Stomach (tissue), 9 donors: ENCODE results near the gene VPS54. TPM values are rescaled to one million over a fixed set of nuclear protein-coding genes. Genes with fewer than 3 reads are reported as not detected.
"Not testable (repeated sequence)": the region's sequence is repeated elsewhere in the genome, so short reads cannot be mapped to it uniquely, and the experiment has no call there.

Experiments used
- DNase-seq, 2 donors: peaks; one replicate each; pipeline versions ENCODE4 v3.0.0 to v3.0.0-alpha.2; 2013 to 2019
- H3K27ac ChIP-seq, 5 donors: fragments of 200-600 bp in 4 of 5; sonication (generic) in 4 of 5; one replicate each; pipeline ENCODE4 v1.5.1; 2013 to 2019; ENCODE audit warnings: mild to moderate bottlenecking in 1 of 5, moderate library complexity in 1 of 5
- H3K27me3 ChIP-seq, 3 donors: fragments of 200-600 bp; sonication (generic); one replicate each; pipeline ENCODE4 v1.5.1; 2017 to 2019; ENCODE audit warnings: mixed run types in 1 of 3
- H3K36me3 ChIP-seq, 4 donors: fragments of 200-600 bp; sonication (generic); 1 replicate in 3 of 4; 2 replicates in 1 of 4; pipeline ENCODE4 v1.5.1; 2016 to 2019
- H3K4me1 ChIP-seq, 4 donors: fragments of 200-600 bp; sonication (generic); one replicate each; pipeline ENCODE4 v1.5.1; 2016 to 2019
- H3K4me3 ChIP-seq, 4 donors: fragments of 200-600 bp; sonication (generic) in 3 of 4; one replicate each; pipeline ENCODE4 v1.5.1; 2016 to 2019; ENCODE audit warnings: mild to moderate bottlenecking in 1 of 4
- H3K9me3 ChIP-seq, 4 donors: fragments of 200-600 bp; sonication (generic); one replicate each; pipeline ENCODE4 v1.5.1; 2016 to 2019
- EP300 ChIP-seq: sonication (generic); formaldehyde crosslinking; IDR thresholded peaks from one replicate; pipeline ENCODE4 v1.6.1; 2017; ENCODE audit warnings: antibody characterized with exemption
- POLR2A ChIP-seq, 4 donors: fragments of 450-650 bp; IDR thresholded peaks; one replicate each; pipeline ENCODE4 v1.6.1; 2016; ENCODE audit warnings: antibody characterized with exemption in 4 of 4, control low read depth in 2 of 4, mild to moderate bottlenecking in 1 of 4, moderate library complexity in 1 of 4
- POLR2AphosphoS5 ChIP-seq, 3 donors: sonication (generic); formaldehyde crosslinking; IDR thresholded peaks; one replicate each; pipeline ENCODE4 v1.6.1; 2016; ENCODE audit warnings: antibody characterized with exemption in 3 of 3
- WGBS, 5 donors: extraction: QIAGEN DNeasy Blood & Tissue Kit in 3 of 5; methylation state at CpG; one replicate each; pipeline versions ENCODE4 v1.1.5 to v1.1.7; 2013 to 2018; 5-methylcytosine and 5-hydroxymethylcytosine counted together
- intact Hi-C: fragments of 100-400 bp; cut with DNase I; formaldehyde crosslinking; loops from one replicate; pipeline ENCODE4 v1.15.1; 2023; ENCODE audit warnings: low total_unique reads
- polyA plus RNA-seq, 3 donors: library from polyadenylated mRNA; stranded (reverse); fragments of 200-250 nt; gene quantifications; one replicate each; pipeline ENCODE4 v1.2.3, GENCODE V29; 2013
- total RNA-seq, 5 donors: library from RNA; depleted of rRNA; stranded (reverse); fragments of >200 nt; gene quantifications; one replicate each; pipeline versions ENCODE4 v1.1.0 to v1.2.3, GENCODE V29; 2014 to 2016
- TF ChIP-seq, protein P1 (sequence below), 7 experiments: fragments of 450-650 bp in 4 of 7; fragments of 200-600 bp in 3 of 7; sonication (generic) in 3 of 7; IDR thresholded peaks; one replicate each; pipeline ENCODE4 v1.5.1; 2016 to 2019; ENCODE audit warnings: antibody characterized with exemption in 7 of 7, control low read depth in 2 of 7, mild to moderate bottlenecking in 1 of 7
- donor health status: healthy with polysubstance abuse.
- donor health status: Bipolar disorder and iron deficiency.
- donor health status: healthy.

VPS54 gene
- total and polyA plus RNA-seq, 8 donors, result 3.2 to 58.9 (median 13.1) TPM

DNA sequence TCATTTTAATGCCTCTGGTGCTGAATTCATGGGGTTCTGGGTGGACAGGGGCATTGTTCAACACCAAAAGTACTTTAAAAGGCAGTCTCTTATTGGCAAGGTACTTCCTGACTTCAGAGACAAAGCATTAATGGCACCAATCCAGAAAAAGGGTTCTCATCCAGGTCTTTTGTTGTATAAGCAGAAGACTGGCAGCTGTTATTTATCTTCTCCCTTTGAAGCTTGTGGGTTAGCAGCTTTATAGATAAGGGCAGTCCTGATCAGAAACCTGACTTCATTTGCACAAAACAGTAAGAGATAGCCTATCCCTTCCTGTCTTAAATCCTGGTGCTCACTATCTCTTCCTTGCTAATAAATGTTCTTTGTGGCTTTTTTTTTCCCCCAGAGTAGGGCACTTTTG, 68.8 kb downstream of the VPS54 start:
- H3K36me3 ChIP-seq, result peaks cover 0 to 62% (median 32%) of the 10 kb centered on the region in 4 donors
- TF ChIP-seq EP300 (no peak), POLR2AphosphoS5 (IDR thresholded peaks at IDR 0.05) (no peak), POLR2A (IDR thresholded peaks at IDR 0.05) (no peak)
- TF ChIP-seq, protein P1, sequence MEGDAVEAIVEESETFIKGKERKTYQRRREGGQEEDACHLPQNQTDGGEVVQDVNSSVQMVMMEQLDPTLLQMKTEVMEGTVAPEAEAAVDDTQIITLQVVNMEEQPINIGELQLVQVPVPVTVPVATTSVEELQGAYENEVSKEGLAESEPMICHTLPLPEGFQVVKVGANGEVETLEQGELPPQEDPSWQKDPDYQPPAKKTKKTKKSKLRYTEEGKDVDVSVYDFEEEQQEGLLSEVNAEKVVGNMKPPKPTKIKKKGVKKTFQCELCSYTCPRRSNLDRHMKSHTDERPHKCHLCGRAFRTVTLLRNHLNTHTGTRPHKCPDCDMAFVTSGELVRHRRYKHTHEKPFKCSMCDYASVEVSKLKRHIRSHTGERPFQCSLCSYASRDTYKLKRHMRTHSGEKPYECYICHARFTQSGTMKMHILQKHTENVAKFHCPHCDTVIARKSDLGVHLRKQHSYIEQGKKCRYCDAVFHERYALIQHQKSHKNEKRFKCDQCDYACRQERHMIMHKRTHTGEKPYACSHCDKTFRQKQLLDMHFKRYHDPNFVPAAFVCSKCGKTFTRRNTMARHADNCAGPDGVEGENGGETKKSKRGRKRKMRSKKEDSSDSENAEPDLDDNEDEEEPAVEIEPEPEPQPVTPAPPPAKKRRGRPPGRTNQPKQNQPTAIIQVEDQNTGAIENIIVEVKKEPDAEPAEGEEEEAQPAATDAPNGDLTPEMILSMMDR (IDR thresholded peaks at IDR 0.05), result no peak

DNA sequence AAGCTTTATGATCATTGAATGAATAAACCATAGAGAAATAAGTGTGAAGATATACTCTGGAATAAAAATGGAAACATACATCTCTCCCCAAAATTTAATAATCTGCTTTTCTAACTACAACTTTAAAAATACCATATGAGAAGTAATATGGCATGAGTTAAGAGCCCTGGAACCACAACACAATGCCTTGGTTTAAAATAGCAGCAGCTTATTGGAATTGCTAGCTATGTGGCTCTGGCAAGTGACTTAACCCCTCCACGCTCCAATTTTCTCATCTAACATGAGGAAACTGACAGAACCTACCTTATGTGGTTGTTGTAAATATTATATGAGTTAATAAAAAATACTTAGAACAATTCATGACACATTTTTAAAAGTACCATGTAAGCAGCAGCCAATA, 76.4 kb downstream of the VPS54 start:
- Histone ChIP-seq H3K27ac (no peak overlapping the region), H3K4me1 (no peaks in the 10 kb centered on the region), H3K9me3 (no peaks in the 10 kb centered on the region), H3K27me3 (no peaks in the 10 kb centered on the region), H3K4me3 (no peak overlapping the region), H3K36me3 (peaks cover 12 to 83% (median 60%) of the 10 kb centered on the region in 4 donors)
- DNase-seq, result no peak
- TF ChIP-seq, protein P1 (IDR thresholded peaks at IDR 0.05), result no peak
- TF ChIP-seq POLR2A (IDR thresholded peaks at IDR 0.05) (no peak), EP300 (no peak), POLR2AphosphoS5 (IDR thresholded peaks at IDR 0.05) (no peak)
- WGBS, 5 donors, result 95 to 100% (median 97%) methylated on average over 1 of the region's 1 CpG
- intact Hi-C loops, result no loop called here

More for the DNA sequence above, 68.8 kb downstream of the VPS54 start:
- Histone ChIP-seq H3K4me3 (no peak overlapping the region), H3K9me3 (no peaks in the 10 kb centered on the region), H3K27me3 (no peaks in the 10 kb centered on the region), H3K4me1 (no peaks in the 10 kb centered on the region), H3K27ac (no peak overlapping the region)
- DNase-seq, result no peak
- intact Hi-C loops, result no loop called here

DNA sequence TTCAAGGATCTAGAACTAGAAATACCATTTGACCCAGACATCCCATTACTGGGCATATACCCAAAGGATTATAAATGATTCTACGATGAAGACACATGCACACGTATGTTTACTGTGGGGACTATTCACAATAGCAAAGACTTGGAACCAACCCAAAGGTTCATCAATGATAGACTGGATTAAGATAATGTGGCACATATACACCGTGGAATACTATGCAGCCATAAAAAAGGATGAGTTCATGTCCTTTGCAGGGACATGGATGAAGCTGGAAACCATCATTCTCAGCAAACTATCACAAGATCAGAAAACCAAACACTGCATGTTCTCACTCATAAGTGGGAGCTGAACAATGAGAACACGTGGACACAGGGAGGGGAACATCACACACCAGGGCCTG, 87.1 kb downstream of the VPS54 start:
- WGBS, 5 donors, result 91 to 96% (median 95%) methylated on average over 4 of the region's 4 CpGs
- H3K27me3 ChIP-seq, H3K4me3 ChIP-seq, intact Hi-C loops, DNase-seq, H3K9me3 ChIP-seq, H3K27ac ChIP-seq, H3K4me1 ChIP-seq: not testable (repeated sequence)
- peaks cover 4 to 48% (median 42%) of the 10 kb centered on the region in 4 donors for H3K36me3 ChIP-seq

DNA sequence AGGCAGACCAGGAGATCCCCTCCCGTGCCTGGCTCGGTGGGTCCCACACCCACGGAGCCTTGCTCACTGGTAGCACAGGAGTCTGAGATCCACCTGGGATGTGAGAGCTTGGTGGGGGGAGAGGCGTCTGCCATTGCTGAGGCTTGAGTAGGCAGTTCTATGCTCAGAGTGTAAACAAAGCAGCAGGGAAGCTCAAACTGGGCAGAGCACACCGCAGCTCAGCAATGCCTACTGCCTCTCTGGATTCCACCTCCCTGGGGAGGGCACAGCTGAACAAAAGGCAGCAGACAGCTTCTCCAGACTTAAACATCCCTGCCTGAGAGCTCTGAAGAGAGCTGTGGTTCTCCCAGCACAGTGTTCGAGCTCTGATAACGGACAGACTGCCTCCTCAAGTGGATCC, 92.4 kb downstream of the VPS54 start:
- WGBS, 5 donors, result 87 to 93% (median 93%) methylated on average over 3 to 7 of the region's 7 CpGs
- intact Hi-C loops, result no loop called here
- H3K4me1 ChIP-seq, result no peaks in the 10 kb centered on the region

DNA sequence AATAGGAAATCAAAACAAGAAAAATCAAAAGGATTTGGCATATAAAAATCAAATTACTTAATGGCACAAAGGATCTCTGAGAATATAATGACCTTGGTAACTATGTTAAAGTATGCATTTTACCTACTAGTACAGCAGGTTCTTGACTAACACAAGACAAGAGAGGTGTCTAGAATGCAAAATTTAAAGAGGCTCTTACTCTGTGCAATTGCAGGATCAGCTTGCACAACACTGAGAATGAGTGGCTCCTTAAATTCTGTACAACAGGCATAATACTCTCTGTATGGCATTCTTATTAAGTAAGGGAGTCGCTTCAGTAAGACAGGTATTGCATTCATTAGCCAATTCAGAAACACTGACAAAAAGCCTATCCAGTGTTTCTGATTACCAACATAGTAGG, 104.9 kb downstream of the VPS54 start:
- Histone ChIP-seq H3K4me3 (no peak overlapping the region), H3K27me3 (no peaks in the 10 kb centered on the region), H3K9me3 (no peaks in the 10 kb centered on the region), H3K4me1 (no peaks in the 10 kb centered on the region), H3K36me3 (peaks cover 23 to 98% (median 88%) of the 10 kb centered on the region in 4 donors), H3K27ac (no peak overlapping the region)
- intact Hi-C loops, result no loop called here
- DNase-seq, result no peak
- TF ChIP-seq EP300 (no peak), POLR2A (IDR thresholded peaks at IDR 0.05) (no peak), POLR2AphosphoS5 (IDR thresholded peaks at IDR 0.05) (no peak)
- TF ChIP-seq, protein P1 (IDR thresholded peaks at IDR 0.05), result no peak
- WGBS, 5 donors, result 96 to 100% (median 100%) methylated on average over 1 of the region's 1 CpG

More for the DNA sequence above, 92.4 kb downstream of the VPS54 start:
- no peak for DNase-seq
- TF ChIP-seq EP300, result no peak
- no peak for TF ChIP-seq POLR2AphosphoS5 (IDR thresholded peaks at IDR 0.05)
- no peak for TF ChIP-seq POLR2A (IDR thresholded peaks at IDR 0.05)
- TF ChIP-seq, protein P1 (IDR thresholded peaks at IDR 0.05), result no peak
- H3K27ac ChIP-seq, result no peak overlapping the region
- H3K27me3 ChIP-seq, result no peaks in the 10 kb centered on the region
- H3K4me3 ChIP-seq, result no peak overlapping the region
- peaks cover 9 to 42% (median 35%) of the 10 kb centered on the region in 4 donors for H3K36me3 ChIP-seq
- H3K9me3 ChIP-seq, result no peaks in the 10 kb centered on the region
